ENCODE results near the gene GRAMD1A.
"Not testable (repeated sequence)": the region's sequence is repeated elsewhere in the genome, so short reads cannot be mapped to it uniquely, and the experiment has no call there.

GRAMD1A gene

DNA sequence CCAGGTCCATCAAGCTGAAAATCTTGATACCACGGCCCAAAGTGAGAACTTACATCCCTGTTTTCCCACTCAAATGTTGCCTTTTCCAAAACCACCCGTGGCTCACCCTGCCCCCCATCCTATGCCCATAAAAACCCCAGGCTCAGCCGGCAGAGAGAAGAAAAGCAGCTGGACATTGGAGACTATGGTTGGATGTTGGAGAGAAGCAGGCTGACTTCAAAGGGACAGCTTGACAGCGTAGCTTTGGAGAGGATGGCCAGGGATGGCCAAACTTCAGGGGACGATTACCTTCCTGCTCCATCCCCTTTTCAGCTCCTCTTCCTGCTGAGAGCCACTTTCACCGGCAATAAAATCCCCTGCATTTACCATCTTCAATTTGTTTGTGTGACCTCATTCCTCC, 32.6 kb upstream of the GRAMD1A start:
- H3K9me3 Mint-ChIP-seq = peaks cover 18% of the 10 kb centered on the region
- H3K36me3 Mint-ChIP-seq (ENCODE audit: low read depth) = peaks cover 7% of the 10 kb centered on the region
- H3K27me3 Mint-ChIP-seq = no peaks in the 10 kb centered on the region
- ATAC-seq = no peak
- H3K4me1 Mint-ChIP-seq = peaks cover 12% of the 10 kb centered on the region
- H3K4me3 Mint-ChIP-seq = no peak overlapping the region
- H3K27ac Mint-ChIP-seq = no peak overlapping the region
- no peak for DNase-seq

DNA sequence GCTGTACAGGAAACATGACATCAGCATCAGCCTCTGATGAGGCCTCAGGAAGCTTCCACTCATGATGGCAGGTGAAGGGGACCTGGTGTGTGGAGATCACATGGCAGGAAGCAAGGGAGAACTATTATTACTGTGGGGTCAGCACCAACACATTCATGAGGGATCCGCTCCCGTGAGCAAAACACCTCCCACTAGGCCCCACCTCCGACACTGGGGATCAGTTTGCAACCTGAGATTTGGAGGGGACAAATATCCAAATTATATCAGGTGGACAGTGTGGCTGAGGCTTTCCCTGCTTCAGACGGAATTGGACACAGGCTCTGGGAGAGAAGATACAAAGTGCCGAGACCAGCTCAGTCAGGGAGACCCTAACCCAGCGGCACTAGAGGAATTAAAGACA, 30.4 kb upstream of the GRAMD1A start:
- DNase-seq = no peak
- Mint-ChIP-seq H3K4me3 (no peak overlapping the region), H3K4me1 (peaks cover 18% of the 10 kb centered on the region), H3K27me3 (no peaks in the 10 kb centered on the region), H3K36me3 (ENCODE audit: low read depth) (no peaks in the 10 kb centered on the region), H3K9me3 (peaks cover 13% of the 10 kb centered on the region), H3K27ac (no peak overlapping the region)
- ATAC-seq = no peak

DNA sequence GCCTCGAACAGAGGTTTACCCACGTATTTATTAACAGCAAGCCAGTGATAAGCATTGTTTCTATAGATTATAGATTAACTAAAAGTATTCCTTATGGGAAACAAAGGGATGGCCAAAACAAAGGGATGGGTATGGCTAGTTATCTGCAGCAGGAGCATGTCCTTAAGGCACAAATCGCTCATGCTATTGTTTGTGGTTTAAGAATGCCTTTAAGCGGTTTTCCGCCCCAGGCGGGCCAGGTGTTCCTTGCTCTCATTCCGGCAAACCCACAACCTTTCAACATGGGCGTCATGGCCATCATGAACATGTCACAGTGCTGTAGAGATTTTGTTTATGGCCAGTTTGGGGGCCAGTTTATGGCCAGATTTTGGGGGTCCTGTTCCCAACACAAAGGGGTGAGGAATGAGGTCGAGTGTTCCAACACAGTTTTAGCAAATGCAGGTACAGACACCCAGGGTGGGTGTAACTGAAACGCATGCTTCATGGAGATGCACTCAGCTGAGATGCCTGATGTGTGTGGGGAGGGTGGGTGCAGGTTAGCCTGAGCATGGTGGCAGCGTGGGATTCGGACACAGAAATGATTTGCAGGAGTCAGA, 29.8 kb upstream of the GRAMD1A start:
- DNase-seq, H3K27ac Mint-ChIP-seq, H3K27me3 Mint-ChIP-seq: not testable (repeated sequence)

DNA sequence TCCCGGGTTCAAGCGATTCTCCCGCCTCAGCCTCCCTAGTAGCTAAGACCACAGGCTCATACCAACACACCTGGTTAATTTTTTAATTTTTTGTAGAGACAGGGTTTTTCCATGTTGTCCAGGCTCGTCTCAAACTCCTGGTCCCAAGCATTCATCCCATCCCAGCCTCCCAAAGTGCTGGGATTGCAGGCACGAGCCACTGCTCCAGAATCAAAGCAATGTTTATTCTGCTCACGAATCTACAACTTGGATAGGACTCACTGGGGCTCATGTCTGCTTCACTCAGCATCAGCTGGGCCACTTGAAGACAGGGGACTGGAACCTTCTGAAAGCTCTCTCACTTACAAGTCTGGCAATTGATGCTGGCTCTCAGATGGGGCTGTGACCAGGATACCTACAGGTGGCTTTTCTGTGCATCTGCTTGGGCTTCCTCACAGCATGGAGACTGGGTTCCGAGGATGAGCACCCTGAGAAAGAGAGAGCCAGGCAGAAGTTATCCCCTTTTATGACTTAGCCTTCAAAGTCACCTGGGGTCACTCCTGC, 27.9 kb upstream of the GRAMD1A start:
- ATAC-seq (no peak), DNase-seq (no peak)
- H3K27ac Mint-ChIP-seq = no peak overlapping the region
- H3K4me3 Mint-ChIP-seq = no peak overlapping the region
- peaks cover 21% of the 10 kb centered on the region for H3K9me3 Mint-ChIP-seq
- H3K27me3 Mint-ChIP-seq = no peaks in the 10 kb centered on the region
- H3K36me3 Mint-ChIP-seq (ENCODE audit: low read depth) = peaks cover 4% of the 10 kb centered on the region
- H3K4me1 Mint-ChIP-seq = peaks cover 35% of the 10 kb centered on the region

More for the DNA sequence above, 29.8 kb upstream of the GRAMD1A start:
- H3K4me1 Mint-ChIP-seq = peaks cover 24% of the 10 kb centered on the region
- ATAC-seq; H3K4me3 Mint-ChIP-seq; H3K36me3 Mint-ChIP-seq (ENCODE audit: low read depth): not testable (repeated sequence)
- H3K9me3 Mint-ChIP-seq = peaks cover 13% of the 10 kb centered on the region

DNA sequence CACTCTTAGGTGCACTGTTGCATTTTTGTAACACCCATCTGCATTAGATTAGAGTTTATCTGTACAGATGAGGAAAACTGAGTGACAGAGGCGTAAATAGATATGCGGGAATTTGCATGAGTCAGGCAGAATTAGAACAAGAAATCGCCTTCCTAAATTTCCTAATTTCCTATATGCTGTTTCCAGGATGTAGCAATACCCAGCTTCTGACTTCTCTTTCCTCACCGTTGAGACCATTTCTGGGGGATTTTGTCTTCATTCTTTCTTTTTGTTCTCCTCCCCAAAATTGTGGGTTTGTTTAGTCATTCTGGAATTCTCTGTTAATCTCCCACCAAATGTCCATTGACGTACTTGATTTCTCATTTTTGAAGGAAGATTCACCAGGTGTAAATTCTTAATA, 25.5 kb upstream of the GRAMD1A start:
- Mint-ChIP-seq H3K4me1 (peaks cover 35% of the 10 kb centered on the region), H3K9me3 (peaks cover 8% of the 10 kb centered on the region), H3K4me3 (no peak overlapping the region), H3K27me3 (no peaks in the 10 kb centered on the region), H3K27ac (peak overlapping the region; percentile 30), H3K36me3 (ENCODE audit: low read depth) (peaks cover 4% of the 10 kb centered on the region)
- ATAC-seq = no peak
- no peak for DNase-seq

DNA sequence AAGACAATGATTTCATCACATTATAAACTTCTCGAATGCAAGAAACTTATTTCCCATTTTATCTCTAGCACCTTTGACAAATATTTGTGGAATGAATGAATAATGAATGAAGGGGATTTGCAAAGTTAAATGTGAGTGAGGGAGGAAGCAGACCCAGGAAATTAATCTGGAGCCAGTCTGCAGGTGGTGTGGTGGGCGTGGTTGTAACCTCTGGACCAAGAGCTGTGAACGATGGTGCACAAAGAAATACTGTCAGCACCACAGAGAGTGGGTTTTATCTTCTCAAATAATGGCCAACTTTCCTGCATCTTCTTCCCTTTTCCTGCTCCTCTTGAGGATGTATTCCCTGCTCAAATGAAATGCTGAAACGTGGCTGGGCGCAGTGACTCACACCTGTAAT, 25.1 kb upstream of the GRAMD1A start:
- Mint-ChIP-seq H3K4me1 (peaks cover 35% of the 10 kb centered on the region), H3K36me3 (ENCODE audit: low read depth) (peaks cover 4% of the 10 kb centered on the region), H3K27me3 (no peaks in the 10 kb centered on the region), H3K27ac (peak overlapping the region; percentile 30), H3K9me3 (peaks cover 8% of the 10 kb centered on the region), H3K4me3 (no peak overlapping the region)
- ATAC-seq (no peak), DNase-seq (no peak)

DNA sequence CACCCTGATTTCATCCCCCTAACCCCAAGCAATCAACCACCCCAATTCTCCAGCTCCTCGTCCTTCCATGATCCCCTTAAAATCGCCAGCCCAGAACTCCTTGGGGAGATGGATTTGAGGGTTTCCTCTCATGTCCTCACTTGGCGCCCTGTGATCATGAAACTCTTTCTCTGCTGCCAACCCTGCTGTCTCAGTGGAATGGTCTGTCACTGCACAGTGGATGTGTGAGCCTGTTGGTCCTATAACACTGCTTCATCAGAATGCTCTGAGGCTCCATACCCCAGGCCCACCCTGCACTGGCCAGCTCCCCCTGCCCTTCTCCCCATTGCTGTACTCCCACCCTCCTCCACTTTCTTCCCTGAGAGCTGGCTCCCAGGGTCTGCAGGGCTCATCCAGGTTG, 23.5 kb upstream of the GRAMD1A start:
- Mint-ChIP-seq H3K27me3 (no peaks in the 10 kb centered on the region), H3K27ac (no peak overlapping the region), H3K9me3 (peaks cover 8% of the 10 kb centered on the region), H3K4me3 (no peak overlapping the region), H3K36me3 (ENCODE audit: low read depth) (peaks cover 4% of the 10 kb centered on the region), H3K4me1 (peaks cover 35% of the 10 kb centered on the region)
- DNase-seq (no peak), ATAC-seq (no peak)

DNA sequence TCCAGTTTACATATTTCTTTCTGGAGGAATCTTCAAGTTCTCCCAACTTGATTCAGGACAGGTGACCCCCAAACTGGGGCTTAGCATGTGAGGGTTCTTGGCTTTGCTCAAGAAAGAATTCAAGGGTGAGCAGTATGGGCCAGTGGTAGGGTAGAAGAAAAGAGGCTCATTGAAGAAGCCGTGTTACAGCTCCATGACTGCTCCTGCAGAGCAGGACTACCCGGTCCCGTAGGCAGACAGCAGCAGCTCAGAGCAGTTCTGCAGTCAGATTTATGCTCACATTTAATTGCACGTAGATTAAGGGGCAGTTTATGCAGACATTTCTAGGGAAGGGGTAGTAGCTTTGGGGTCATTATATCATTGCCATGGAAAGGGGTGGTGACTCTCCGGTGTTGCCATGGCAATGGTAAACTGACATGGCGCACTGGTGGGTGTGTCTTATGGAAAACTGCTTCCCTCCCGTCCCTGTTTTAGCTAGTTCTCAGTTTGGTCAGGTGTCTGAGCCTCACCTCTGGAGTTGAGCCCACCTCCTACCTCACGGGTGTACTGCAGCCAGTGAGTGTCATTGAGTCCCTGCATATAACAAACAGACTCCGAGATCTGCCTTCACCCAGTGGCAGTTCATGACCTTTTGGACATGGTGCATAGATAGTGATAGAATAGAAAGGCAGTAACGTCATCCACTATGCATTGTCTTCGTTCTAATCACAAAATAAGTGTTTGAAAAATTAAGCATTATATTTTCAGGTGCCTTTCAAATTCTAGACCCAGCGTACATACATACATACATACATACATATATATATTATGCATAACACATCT, 20.1 kb upstream of the GRAMD1A start:
- Mint-ChIP-seq H3K4me3 (no peak overlapping the region), H3K9me3 (peaks cover 10% of the 10 kb centered on the region)
- ATAC-seq = no peak

DNA sequence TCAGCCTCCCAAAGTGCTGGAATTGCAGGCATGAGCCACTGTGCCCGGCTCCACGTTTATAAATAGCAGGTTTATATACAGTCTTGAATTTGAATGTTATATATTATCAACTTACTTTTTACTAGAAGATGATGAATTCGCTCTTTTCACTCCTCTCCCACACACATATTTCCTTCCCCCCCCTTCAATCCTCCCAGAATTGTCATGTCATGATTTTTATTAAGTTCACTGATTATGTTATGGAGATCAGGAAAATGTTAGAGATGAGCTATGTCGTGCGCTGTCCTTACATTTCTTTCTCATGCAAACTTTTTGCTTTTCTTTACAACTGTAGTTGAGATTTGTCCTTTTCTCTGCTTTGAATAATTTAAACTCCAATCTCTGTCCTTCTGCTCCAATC, 17.8 kb upstream of the GRAMD1A start:
- H3K27ac Mint-ChIP-seq = no peak overlapping the region
- H3K9me3 Mint-ChIP-seq = peaks cover 4% of the 10 kb centered on the region
- H3K36me3 Mint-ChIP-seq (ENCODE audit: low read depth) = peaks cover 3% of the 10 kb centered on the region
- no peak for ATAC-seq
- no peaks in the 10 kb centered on the region for H3K27me3 Mint-ChIP-seq
- peaks cover 24% of the 10 kb centered on the region for H3K4me1 Mint-ChIP-seq
- H3K4me3 Mint-ChIP-seq = no peak overlapping the region
- DNase-seq = no peak

More for the DNA sequence above, 20.1 kb upstream of the GRAMD1A start:
- no peak for DNase-seq
- no peaks in the 10 kb centered on the region for H3K27me3 Mint-ChIP-seq
- peaks cover 29% of the 10 kb centered on the region for H3K4me1 Mint-ChIP-seq
- peaks cover 4% of the 10 kb centered on the region for H3K36me3 Mint-ChIP-seq (ENCODE audit: low read depth)
- H3K27ac Mint-ChIP-seq = no peak overlapping the region

DNA sequence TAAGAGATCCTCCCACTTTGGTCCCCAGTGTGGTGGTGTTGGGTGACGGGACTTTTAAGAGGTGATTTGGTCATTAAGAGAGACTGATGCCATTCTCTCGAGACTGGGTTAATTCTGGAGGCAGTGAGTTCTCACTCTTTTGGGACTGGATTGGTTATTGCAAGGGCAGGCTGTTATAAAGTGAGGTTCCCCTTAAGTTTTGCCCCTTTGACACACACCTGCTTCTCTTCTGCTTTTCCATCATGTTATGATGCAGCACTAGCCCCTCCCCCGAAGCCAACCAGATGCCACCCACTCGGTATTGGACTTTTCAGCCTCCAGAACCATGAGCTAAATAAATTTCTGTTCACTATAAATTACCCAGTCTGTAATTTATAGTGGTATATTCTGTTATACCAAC, 16.3 kb upstream of the GRAMD1A start:
- Mint-ChIP-seq H3K4me1 (peaks cover 34% of the 10 kb centered on the region), H3K9me3 (peaks cover 4% of the 10 kb centered on the region), H3K4me3 (no peak overlapping the region), H3K27ac (no peak overlapping the region), H3K36me3 (ENCODE audit: low read depth) (peaks cover 3% of the 10 kb centered on the region), H3K27me3 (no peaks in the 10 kb centered on the region)
- DNase-seq (no peak), ATAC-seq (no peak)

DNA sequence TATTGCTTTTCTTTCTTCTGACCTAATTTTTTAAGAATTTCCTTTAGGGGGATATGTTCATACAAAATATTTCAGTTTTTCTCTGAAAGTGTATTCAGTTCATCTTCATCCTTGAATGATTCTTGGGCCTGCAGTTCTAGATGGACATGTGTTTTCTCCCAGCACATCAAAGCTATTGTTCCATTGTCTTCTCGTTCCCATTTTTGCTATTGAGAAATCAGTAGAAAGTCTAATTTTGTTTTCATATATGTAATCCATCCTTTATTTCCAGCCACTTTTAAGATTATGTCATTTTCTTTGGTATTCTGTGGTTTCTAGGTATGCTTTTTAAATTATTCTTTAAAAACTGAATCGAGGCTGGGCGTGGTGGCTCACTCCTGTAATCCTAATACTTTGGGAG, 15.8 kb upstream of the GRAMD1A start:
- H3K27ac Mint-ChIP-seq = no peak overlapping the region
- H3K9me3 Mint-ChIP-seq = peaks cover 4% of the 10 kb centered on the region
- DNase-seq (no peak), ATAC-seq (no peak)
- no peaks in the 10 kb centered on the region for H3K27me3 Mint-ChIP-seq
- peaks cover 3% of the 10 kb centered on the region for H3K36me3 Mint-ChIP-seq (ENCODE audit: low read depth)
- H3K4me1 Mint-ChIP-seq = peaks cover 39% of the 10 kb centered on the region
- H3K4me3 Mint-ChIP-seq = no peak overlapping the region

DNA sequence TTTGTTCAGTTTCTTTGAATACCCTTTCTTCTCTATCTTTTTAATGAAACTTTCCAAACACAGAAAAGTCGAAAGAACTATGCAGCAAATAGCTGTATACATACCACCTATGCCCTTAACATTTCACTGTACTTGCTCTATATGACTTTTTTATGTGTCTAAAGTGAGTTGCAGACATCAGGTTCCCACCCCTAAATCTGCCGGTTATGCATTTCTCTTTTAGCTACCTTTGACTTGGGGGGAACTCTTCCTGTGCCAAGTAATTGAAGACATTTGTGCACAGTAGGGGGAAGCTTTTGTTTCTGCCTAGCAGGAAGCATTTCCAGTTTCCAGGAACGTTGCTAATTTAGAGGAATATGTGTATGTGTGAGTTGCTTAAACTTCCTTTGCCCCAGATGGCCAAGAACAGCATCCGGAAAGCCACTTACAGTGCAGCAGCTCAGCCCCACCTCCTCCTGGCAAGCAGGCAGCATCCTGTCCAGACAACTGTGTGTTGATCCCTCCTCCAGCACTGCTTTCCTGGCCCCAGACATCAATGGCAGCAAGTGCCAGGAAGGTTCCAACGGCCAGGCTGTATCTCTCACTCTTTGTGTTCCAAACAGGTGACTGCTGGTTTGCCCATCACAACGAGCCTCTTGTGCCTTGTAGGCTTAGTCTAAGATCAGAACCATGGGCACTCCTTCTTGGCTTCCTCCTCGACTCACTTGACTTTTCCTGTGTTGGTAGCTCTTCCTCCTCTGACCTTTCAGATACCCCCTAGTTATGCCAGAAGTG, 14.7 kb upstream of the GRAMD1A start:
- ATAC-seq (peak; percentile 48), DNase-seq (peak; percentile 44)
- peak overlapping the region; percentile 49 for H3K4me3 Mint-ChIP-seq
- peaks cover 49% of the 10 kb centered on the region for H3K4me1 Mint-ChIP-seq
- peaks cover 3% of the 10 kb centered on the region for H3K36me3 Mint-ChIP-seq (ENCODE audit: low read depth)
- H3K27me3 Mint-ChIP-seq = no peaks in the 10 kb centered on the region
- H3K27ac Mint-ChIP-seq = peak overlapping the region; percentile 71
- peaks cover 5% of the 10 kb centered on the region for H3K9me3 Mint-ChIP-seq

DNA sequence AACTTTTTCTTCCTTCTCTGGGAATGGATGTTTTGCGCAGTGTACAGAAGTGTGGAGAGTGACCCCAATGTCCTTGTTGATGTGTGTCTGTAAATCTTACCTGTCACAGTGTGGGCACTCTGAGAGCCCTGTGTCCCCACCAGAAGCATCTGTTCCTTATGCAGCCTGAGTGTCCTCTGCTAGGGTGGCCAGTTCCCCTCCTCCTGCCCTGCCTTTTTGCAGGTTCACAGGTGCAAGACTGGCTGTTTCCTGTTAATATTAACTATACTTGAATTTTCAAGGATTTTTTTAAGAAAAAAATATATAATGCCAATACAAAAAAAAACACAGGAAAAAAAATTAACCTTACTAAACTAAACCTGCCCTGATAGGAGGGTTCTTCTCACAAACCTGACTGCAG, 12.0 kb upstream of the GRAMD1A start:
- Mint-ChIP-seq H3K4me3 (no peak overlapping the region), H3K27me3 (peaks cover 2% of the 10 kb centered on the region), H3K27ac (no peak overlapping the region), H3K9me3 (peaks cover 9% of the 10 kb centered on the region), H3K36me3 (ENCODE audit: low read depth) (peaks cover 8% of the 10 kb centered on the region), H3K4me1 (peaks cover 65% of the 10 kb centered on the region)
- DNase-seq (no peak), ATAC-seq (no peak)

DNA sequence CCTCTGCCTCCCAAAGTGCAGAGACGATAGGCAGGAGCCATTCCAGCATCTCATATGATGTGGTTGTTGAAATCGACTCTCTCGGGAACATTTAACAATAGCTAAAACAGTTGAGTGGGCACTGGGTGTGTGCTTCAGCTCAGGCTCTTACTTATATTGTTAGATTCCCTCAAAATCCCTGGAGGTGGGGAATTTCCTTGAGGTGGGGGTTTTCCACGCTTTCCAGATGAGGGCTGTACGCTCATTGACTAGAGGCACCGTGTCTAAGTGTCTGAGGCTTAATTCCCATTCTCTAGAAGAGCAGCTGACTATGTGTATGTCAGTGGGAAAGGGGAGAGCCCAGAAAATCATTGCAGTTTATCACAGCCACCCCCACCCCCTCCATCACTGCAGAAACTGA, 10.8 kb upstream of the GRAMD1A start:
- Mint-ChIP-seq H3K4me3 (no peak overlapping the region), H3K27ac (peak overlapping the region; percentile 67), H3K4me1 (peaks cover 59% of the 10 kb centered on the region), H3K9me3 (peaks cover 9% of the 10 kb centered on the region), H3K27me3 (peaks cover 2% of the 10 kb centered on the region), H3K36me3 (ENCODE audit: low read depth) (peaks cover 8% of the 10 kb centered on the region)
- peak; percentile 5 for ATAC-seq
- no peak for DNase-seq

Data from activated naive CD8-positive, alpha-beta T cell treated with anti-CD3 and anti-CD28 coated beads, Interleukin-2, amount 50 U/mL, for 24 hours (primary cell).